Caco-2 (cell line): Measurements from ENCODE around the gene EEF1AKMT1. TPM values are rescaled to one million over a fixed set of nuclear protein-coding genes. Genes with fewer than 3 reads are reported as not detected.

ENCODE experiments used
- BruUV-seq: library from RNA; stranded (reverse); fragments of 400-500 nt; replicated peaks from 2 replicates; lab custom pipeline; 2021; lab: Mats Ljungman, UMichigan
- CTCF ChIA-PET: fragments of 300-600 bp; sonication (Branson Sonifier 250); formaldehyde crosslinking; loops from one replicate; lab custom pipeline; 2022; ENCODE audit warnings: antibody characterized with exemption; lab: Charles Lee
- POLR2A ChIA-PET: fragments of 300-600 bp; sonication (Branson Sonifier 250); formaldehyde crosslinking; loops from one replicate; lab custom pipeline; 2022; ENCODE audit warnings: antibody characterized with exemption; lab: Charles Lee
- DNase-seq, 2 experiments: peaks; one replicate each; pipeline versions ENCODE4 v3.0.0 to v3.0.0-alpha.2; 2020 to 2022
- H3K27me3 ChIP-seq: replicated peaks from 2 replicates; pipeline ENCODE4 v1.6.0; 2011; ENCODE audit warnings: low read length; ENCODE audit not compliant: control insufficient read depth, insufficient read depth
- H3K36me3 ChIP-seq: 2 replicates; pipeline ENCODE4 v1.5.1; 2011; ENCODE audit warnings: low read length; ENCODE audit not compliant: control insufficient read depth, insufficient read depth
- H3K4me1 ChIP-seq: fragments of 250-450 bp; sonication (Bioruptor Pico); 2 replicates; pipeline ENCODE4 v1.5.1; 2020; ENCODE audit warnings: mild to moderate bottlenecking
- H3K4me3 ChIP-seq: 2 replicates; pipeline ENCODE4 v1.5.1; 2011; ENCODE audit warnings: low read depth, mild to moderate bottlenecking, control low read depth, low read length
- H3K9me3 ChIP-seq: fragments of 250-450 bp; sonication (Bioruptor Pico); 2 replicates; pipeline ENCODE4 v1.5.1; 2020; ENCODE audit warnings: mild to moderate bottlenecking, moderate library complexity
- H3K27ac Mint-ChIP-seq: one replicate; pipeline ENCODE4 v1.8.0; 2022; ENCODE audit warnings: mixed read lengths; ENCODE audit not compliant: unreplicated experiment
- H3K27me3 Mint-ChIP-seq: one replicate; pipeline ENCODE4 v1.8.0; 2022; ENCODE audit warnings: mixed read lengths; ENCODE audit not compliant: insufficient read depth, unreplicated experiment
- H3K36me3 Mint-ChIP-seq: one replicate; pipeline ENCODE4 v1.8.0; 2022; ENCODE audit warnings: mild to moderate bottlenecking, mixed read lengths; ENCODE audit not compliant: insufficient read depth, unreplicated experiment
- H3K4me1 Mint-ChIP-seq: one replicate; pipeline ENCODE4 v1.8.0; 2022; ENCODE audit warnings: low read depth, mixed read lengths; ENCODE audit not compliant: unreplicated experiment
- H3K4me3 Mint-ChIP-seq: one replicate; pipeline ENCODE4 v1.8.0; 2022; ENCODE audit warnings: mild to moderate bottlenecking, moderate library complexity, mixed read lengths; ENCODE audit not compliant: unreplicated experiment
- H3K9me3 Mint-ChIP-seq: one replicate; pipeline ENCODE4 v1.8.0; 2022; ENCODE audit warnings: mixed read lengths; ENCODE audit not compliant: unreplicated experiment
- CTCF ChIP-seq, 2 experiments: fragments of 200-600 bp in 1 of 2; IDR thresholded peaks; 1 replicate in 1 of 2; 2 replicates in 1 of 2; pipeline versions ENCODE4 v1.5.1 to v1.8.0; 2011 to 2022; ENCODE audit warnings: antibody characterized with exemption in 1 of 2, control low read depth in 1 of 2, inconsistent platforms in 1 of 2, low read depth in 1 of 2, low read length in 1 of 2, mild to moderate bottlenecking in 1 of 2, moderate library complexity in 1 of 2; ENCODE audit not compliant: insufficient read depth in 1 of 2, severe bottlenecking in 1 of 2, unreplicated experiment in 1 of 2
- intact Hi-C: fragments of 100-400 bp; cut with micrococcal nuclease; formaldehyde crosslinking; loops from one replicate; pipeline ENCODE4 v1.10.0; 2022; ENCODE audit not compliant: unreplicated experiment
- total RNA-seq: library from RNA; stranded (reverse); gene quantifications from 2 replicates; pipeline ENCODE4 v1.2.3, GENCODE V29; 2022

The EEF1AKMT1 gene
- total RNA-seq, 1 experiment from 2014 or later = 8.6 TPM

GRCh38 chr13:20780317-20780716 is 6.6 kb upstream of the EEF1AKMT1 start:
- TF ChIP-seq CTCF (IDR thresholded peaks at IDR 0.05; ENCODE audit: insufficient read depth in 1 of 2, low read depth in 1 of 2, low read length in 1 of 2, severe bottlenecking in 1 of 2, unreplicated experiment in 1 of 2) = no peak
- CTCF ChIA-PET = no interaction called here
- no peaks in the 10 kb centered on the region for H3K4me1 Mint-ChIP-seq
- POLR2A ChIA-PET = no interaction called here
- intact Hi-C loops = no loop called here
- no peak overlapping the region for H3K4me3 Mint-ChIP-seq
- no TSS peak for BruUV-seq
- Histone ChIP-seq H3K9me3 (no peaks in the 10 kb centered on the region), H3K27me3 (no peaks in the 10 kb centered on the region), H3K4me1 (peaks cover 8% of the 10 kb centered on the region), H3K36me3 (peaks cover 2% of the 10 kb centered on the region; the same call in 1 of the 2 replicates), H3K4me3 (no peak overlapping the region)
- no peak for DNase-seq
- no peak overlapping the region for H3K27ac Mint-ChIP-seq
- H3K36me3 Mint-ChIP-seq = peaks cover 39% of the 10 kb centered on the region
- no peaks in the 10 kb centered on the region for H3K9me3 Mint-ChIP-seq
- no peaks in the 10 kb centered on the region for H3K27me3 Mint-ChIP-seq

- H3K27ac Mint-ChIP-seq = no peak overlapping the region
- peaks cover 1% of the 10 kb centered on the region; the same call in 1 of the 2 replicates for H3K36me3 ChIP-seq
- no peaks in the 10 kb centered on the region for H3K27me3 Mint-ChIP-seq
- POLR2A ChIA-PET = no interaction called here
- CTCF ChIA-PET = interaction anchor here (0.6 kb wide), 1 partner anchor 43 kb away, joined by 3 read pairs; no protein-coding TSS in a partner anchor
- H3K4me3 Mint-ChIP-seq = no peak overlapping the region
- peaks cover 9% of the 10 kb centered on the region for H3K4me1 ChIP-seq
- intact Hi-C loops = no loop called here
- no peak for TF ChIP-seq CTCF (IDR thresholded peaks at IDR 0.05; ENCODE audit: insufficient read depth in 1 of 2, low read depth in 1 of 2, low read length in 1 of 2, severe bottlenecking in 1 of 2, unreplicated experiment in 1 of 2)
- no peaks in the 10 kb centered on the region for H3K9me3 ChIP-seq
- no TSS peak for BruUV-seq
- no peaks in the 10 kb centered on the region for H3K4me1 Mint-ChIP-seq
- H3K36me3 Mint-ChIP-seq = peaks cover 36% of the 10 kb centered on the region
- no peak overlapping the region for H3K4me3 ChIP-seq
- no peaks in the 10 kb centered on the region for H3K27me3 ChIP-seq
- no peak for DNase-seq
- H3K9me3 Mint-ChIP-seq = no peaks in the 10 kb centered on the region
Observed at GRCh38 chr13:20779405-20779804, 5.6 kb upstream of the EEF1AKMT1 start.

GRCh38 chr13:20778311-20778710 is 4.5 kb upstream of the EEF1AKMT1 start:
- Histone ChIP-seq H3K27me3 (no peaks in the 10 kb centered on the region), H3K4me3 (no peak overlapping the region), H3K4me1 (peaks cover 9% of the 10 kb centered on the region), H3K9me3 (no peaks in the 10 kb centered on the region), H3K36me3 (no peaks in the 10 kb centered on the region)
- Mint-ChIP-seq H3K27ac (no peak overlapping the region), H3K9me3 (no peaks in the 10 kb centered on the region), H3K27me3 (no peaks in the 10 kb centered on the region), H3K4me1 (no peaks in the 10 kb centered on the region), H3K36me3 (peaks cover 35% of the 10 kb centered on the region), H3K4me3 (no peak overlapping the region)
- BruUV-seq = no TSS peak
- ChIA-PET CTCF (no interaction called here), POLR2A (no interaction called here)
- no peak for DNase-seq
- intact Hi-C loops = no loop called here
- no peak for TF ChIP-seq CTCF (IDR thresholded peaks at IDR 0.05; ENCODE audit: insufficient read depth in 1 of 2, low read depth in 1 of 2, low read length in 1 of 2, severe bottlenecking in 1 of 2, unreplicated experiment in 1 of 2)
